H1 (cell line): ENCODE data around the gene LYPD6B. TPM values are rescaled to one million over a fixed set of nuclear protein-coding genes. Genes with fewer than 3 reads are reported as not detected.

Experiments
- CTCF ChIA-PET: fragments of 300-600 bp; sonication (Branson Sonifier 250); formaldehyde crosslinking; loops from one replicate; lab custom pipeline; 2021; ENCODE audit not compliant: partially characterized antibody; lab: Charles Lee
- POLR2A ChIA-PET: fragments of 300-600 bp; sonication (Branson Sonifier 250); formaldehyde crosslinking; loops from one replicate; lab custom pipeline; 2021; ENCODE audit warnings: inconsistent platforms; ENCODE audit not compliant: partially characterized antibody; lab: Charles Lee
- DNase-seq, 2 experiments: peaks; one replicate each; pipeline versions ENCODE4 v3.0.0 to v3.0.0-alpha.2; 2010 to 2022; ENCODE audit warnings: low spot score in 2 of 2, low read depth in 1 of 2, mixed read lengths in 1 of 2
- FAIRE-seq: peaks from 2 replicates; lab custom pipeline; 2011; peaks lifted over from hg19 to GRCh38; lab: Jason Lieb, UNC
- H2AFZ ChIP-seq: 2 replicates; pipeline ENCODE4 v1.8.1; 2012; ENCODE audit warnings: low read length, inconsistent platforms
- H2AK5ac ChIP-seq: 2 replicates; pipeline ENCODE4 v1.6.1; 2013; ENCODE audit warnings: low read depth, low read length
- H2BK120ac ChIP-seq: replicated peaks from 2 replicates; pipeline ENCODE3; 2013; ENCODE audit warnings: low read depth, low read length, inconsistent platforms
- H2BK12ac ChIP-seq: 2 replicates; pipeline ENCODE4 v1.6.1; 2013; ENCODE audit warnings: low read depth, low read length
- H2BK15ac ChIP-seq: 2 replicates; pipeline ENCODE4 v1.6.1; 2013; ENCODE audit warnings: low read length
- H2BK20ac ChIP-seq: 2 replicates; pipeline ENCODE4 v1.6.1; 2013; ENCODE audit warnings: low read length
- H2BK5ac ChIP-seq: 2 replicates; pipeline ENCODE4 v1.6.1; 2013; ENCODE audit warnings: low read depth, low read length
- H3K14ac ChIP-seq: 2 replicates; pipeline ENCODE4 v1.6.1; 2013; ENCODE audit warnings: inconsistent platforms; ENCODE audit not compliant: insufficient read length
- H3K18ac ChIP-seq: 2 replicates; pipeline ENCODE4 v1.6.1; 2013; ENCODE audit warnings: low read length; ENCODE audit errors: extremely low read depth
- H3K23ac ChIP-seq: 2 replicates; pipeline ENCODE4 v1.6.1; 2013; ENCODE audit warnings: inconsistent platforms; ENCODE audit not compliant: insufficient read length
- H3K23me2 ChIP-seq: 2 replicates; pipeline ENCODE4 v1.6.1; 2013; ENCODE audit warnings: low read depth, low read length
- H3K27ac ChIP-seq: 2 replicates; pipeline ENCODE4 v1.6.1; 2011; ENCODE audit warnings: low read depth, low read length, inconsistent platforms
- H3K27me3 ChIP-seq, 4 experiments: replicated peaks in 1 of 4; 1 replicate in 1 of 4; 2 replicates in 3 of 4; pipeline versions ENCODE4 v1.6.1 to v1.8.1; 2011 to 2013; ENCODE audit warnings: low read length in 3 of 4, mild to moderate bottlenecking in 3 of 4, inconsistent platforms in 2 of 4, mixed read lengths in 2 of 4, moderate library complexity in 1 of 4; ENCODE audit not compliant: control insufficient read depth in 3 of 4, insufficient read depth in 3 of 4; ENCODE audit errors: extremely low read depth in 1 of 4
- H3K36me3 ChIP-seq, 4 experiments: 2 replicates each; pipeline versions ENCODE4 v1.6.1 to v1.8.1; 2011 to 2013; ENCODE audit warnings: mild to moderate bottlenecking in 4 of 4, low read length in 3 of 4, moderate library complexity in 2 of 4, control low read depth in 1 of 4, inconsistent platforms in 1 of 4; ENCODE audit not compliant: insufficient read depth in 4 of 4, control insufficient read depth in 2 of 4
- H3K4ac ChIP-seq: replicated peaks from 2 replicates; pipeline ENCODE3; 2013; ENCODE audit warnings: low read length, low read depth, mixed read lengths, inconsistent platforms; ENCODE audit not compliant: insufficient read length
- H3K4me1 ChIP-seq, 4 experiments: replicated peaks in 1 of 4; 1 replicate in 1 of 4; 2 replicates in 3 of 4; pipeline versions ENCODE4 v1.6.1 to v1.8.1; 2011 to 2013; ENCODE audit warnings: low read length in 3 of 4, inconsistent platforms in 2 of 4, mixed read lengths in 1 of 4; ENCODE audit not compliant: insufficient read depth in 4 of 4, control insufficient read depth in 3 of 4
- H3K4me2 ChIP-seq, 2 experiments: 2 replicates each; pipeline versions ENCODE4 v1.6.1 to v1.8.1; 2011 to 2013; ENCODE audit warnings: low read depth in 2 of 2, low read length in 2 of 2, control low read depth in 1 of 2, inconsistent platforms in 1 of 2, mild to moderate bottlenecking in 1 of 2; ENCODE audit not compliant: insufficient read depth in 1 of 2
- H3K4me3 ChIP-seq, 4 experiments: fragments of 200-600, 300-600 bp in 1 of 4; sonication (generic), shearing (Covaris generic), sonication (Bioruptor Twin) in 1 of 4; 2 replicates each; pipeline versions ENCODE4 v1.5.1 to v1.8.1; 2011 to 2016; ENCODE audit warnings: low read length in 4 of 4, low read depth in 3 of 4, control low read depth in 2 of 4, inconsistent platforms in 2 of 4, mild to moderate bottlenecking in 2 of 4, mixed read lengths in 1 of 4, moderate library complexity in 1 of 4; ENCODE audit not compliant: insufficient read depth in 2 of 4; ENCODE audit errors: extremely low read depth in 1 of 4
- H3K56ac ChIP-seq: replicated peaks from 2 replicates; pipeline ENCODE3; 2013; ENCODE audit warnings: low read depth, mild to moderate bottlenecking, mixed read lengths, low read length, inconsistent platforms; ENCODE audit not compliant: insufficient read length
- H3K79me1 ChIP-seq: 2 replicates; pipeline ENCODE4 v1.6.1; 2013; ENCODE audit warnings: low read depth, low read length, control low read depth
- H3K79me2 ChIP-seq, 2 experiments: 2 replicates each; pipeline versions ENCODE4 v1.6.1 to v1.8.1; 2012 to 2013; ENCODE audit warnings: low read length in 2 of 2, mild to moderate bottlenecking in 2 of 2, inconsistent platforms in 1 of 2; ENCODE audit not compliant: insufficient read depth in 2 of 2, control insufficient read depth in 1 of 2
- H3K9ac ChIP-seq, 4 experiments: replicated peaks in 1 of 4; 1 replicate in 1 of 4; 2 replicates in 3 of 4; pipeline versions ENCODE4 v1.6.1 to v1.8.1; 2011 to 2013; ENCODE audit warnings: low read depth in 3 of 4, low read length in 3 of 4, control low read depth in 2 of 4, mild to moderate bottlenecking in 2 of 4, moderate library complexity in 2 of 4, inconsistent platforms in 1 of 4; ENCODE audit errors: extremely low read depth in 1 of 4
- H3K9me3 ChIP-seq, 2 experiments: 2 replicates each; pipeline versions ENCODE4 v1.6.1 to v1.8.1; 2012 to 2013; ENCODE audit warnings: mild to moderate bottlenecking in 2 of 2, moderate library complexity in 2 of 2, control low read depth in 1 of 2, inconsistent platforms in 1 of 2, low read depth in 1 of 2, low read length in 1 of 2, mixed read lengths in 1 of 2; ENCODE audit not compliant: insufficient read depth in 2 of 2
- H4K20me1 ChIP-seq, 2 experiments: replicated peaks in 1 of 2; 2 replicates each; pipeline versions ENCODE3 to v1.8.1; 2011 to 2013; ENCODE audit warnings: inconsistent platforms in 2 of 2, low read length in 2 of 2, mild to moderate bottlenecking in 1 of 2; ENCODE audit not compliant: insufficient read depth in 2 of 2, control insufficient read depth in 1 of 2
- H4K5ac ChIP-seq: 2 replicates; pipeline ENCODE4 v1.6.1; 2013; ENCODE audit warnings: low read length, low read depth, mixed read lengths, inconsistent platforms; ENCODE audit not compliant: insufficient read length
- H4K8ac ChIP-seq: 2 replicates; pipeline ENCODE4 v1.8.0; 2013; ENCODE audit warnings: mild to moderate bottlenecking, moderate library complexity, low read length, inconsistent platforms; ENCODE audit not compliant: insufficient read depth; ENCODE audit errors: extremely low read depth
- H4K91ac ChIP-seq: replicated peaks from 2 replicates; pipeline ENCODE3; 2013; ENCODE audit warnings: low read length, mixed read lengths, inconsistent platforms; ENCODE audit not compliant: insufficient read length
- ASH2L ChIP-seq: fragments of 200-600, 300-600 bp; sonication (generic); IDR thresholded peaks from one replicate; pipeline ENCODE4 v1.7.1; 2017; ENCODE audit warnings: low read length
- ATF2 ChIP-seq: IDR thresholded peaks from 2 replicates; pipeline ENCODE4 v1.6.1; 2012; ENCODE audit warnings: low read length, inconsistent platforms
- ATF3 ChIP-seq: IDR thresholded peaks from 2 replicates; pipeline ENCODE4 v1.6.1; 2011; ENCODE audit warnings: low read depth, mild to moderate bottlenecking, low read length; ENCODE audit not compliant: insufficient read depth
- BACH1 ChIP-seq: IDR thresholded peaks from 2 replicates; pipeline ENCODE4 v1.6.1; 2012; ENCODE audit warnings: low read length, improper control_type of control experiment
- HDAC6 ChIP-seq: IDR thresholded peaks from one replicate; pipeline ENCODE4 v1.7.1; 2012; ENCODE audit warnings: low read depth, mild to moderate bottlenecking, inconsistent platforms, low read length, moderate library complexity
- NANOG ChIP-seq: IDR thresholded peaks from 2 replicates; pipeline ENCODE4 v1.6.1; 2011; ENCODE audit warnings: low read length, low read depth, mild to moderate bottlenecking, inconsistent platforms; ENCODE audit not compliant: insufficient read depth, poor library complexity, severe bottlenecking
- POU5F1 ChIP-seq: IDR thresholded peaks from 2 replicates; pipeline ENCODE4 v1.6.1; 2011; ENCODE audit warnings: low read depth, mild to moderate bottlenecking, low read length, moderate library complexity
- RFX5 ChIP-seq: IDR thresholded peaks from 2 replicates; pipeline ENCODE4 v1.6.1; 2011; ENCODE audit warnings: low read depth, low read length, improper control_type of control experiment, borderline replicate concordance
- SIRT6 ChIP-seq: IDR thresholded peaks from one replicate; pipeline ENCODE4 v1.7.1; 2012; ENCODE audit warnings: low read length, inconsistent platforms
- YY1 ChIP-seq: IDR thresholded peaks from 2 replicates; pipeline ENCODE4 v1.6.1; 2011; ENCODE audit warnings: low read depth, mild to moderate bottlenecking, low read length
- WGBS, 2 experiments: shearing (Covaris generic) in 1 of 2; methylation state at CpG; one replicate each; pipeline versions ENCODE4 v1.1.6 to v1.1.7; 2013 to 2015; ENCODE audit warnings: low lambda C conversion rate in 2 of 2, mixed read lengths in 2 of 2, inconsistent platforms in 1 of 2, low coverage in 1 of 2, missing lambda C conversion rate in 1 of 2; ENCODE audit not compliant: insufficient replicate concordance in 2 of 2, insufficient coverage in 1 of 2, insufficient read length in 1 of 2; ENCODE audit errors: extremely low coverage in 1 of 2, missing lambda C conversion rate in 1 of 2; 5-methylcytosine and 5-hydroxymethylcytosine counted together
- polyA plus RNA-seq, 7 experiments: library from polyadenylated mRNA; depleted of rRNA in 3 of 7; stranded (reverse) in 5 of 7; unstranded in 2 of 7; fragments of >200 nt in 5 of 7; fragments of 200-250 nt in 2 of 7; gene quantifications; 1 replicate in 5 of 7; 2 replicates in 1 of 7; 4 replicates in 1 of 7; pipeline versions ENCODE4 v1.2.1 to v1.2.3, GENCODE V29; 2011 to 2013; ENCODE audit warnings: missing spikeins in 2 of 7, mixed read lengths in 2 of 7
- total RNA-seq: library from RNA; stranded (reverse); fragmentation: NEBNext Ultra II Directional; extraction: Animal tissue kit (Norgen Biotek cat#: 25700); gene quantifications from 2 replicates; pipeline ENCODE4 v1.2.1, GENCODE V29; 2021

The LYPD6B gene
- total and polyA plus RNA-seq, 2 of the 8 experiments (the other 6 are each of a cell fraction or from before 2014, with no cell fraction given) = 2.2 to 3.5 TPM

- no peak overlapping the region for H2BK120ac ChIP-seq
- no peak overlapping the region for H2AK5ac ChIP-seq
- DNase-seq (no peak), FAIRE-seq (no peak)
- H4K20me1 ChIP-seq = peaks cover 2 to 4% of the 10 kb centered on the region in 2 experiments
- H4K5ac ChIP-seq = no peak overlapping the region
- H4K91ac ChIP-seq = no peak overlapping the region
- 91% methylated on average over 4 of the region's 4 CpGs; no CpG with 5 or more reads in 1 of the 2 experiments for WGBS, 2 experiments
- H3K23ac ChIP-seq = no peak overlapping the region
- H3K4ac ChIP-seq = no peak overlapping the region
- H3K36me3 ChIP-seq = no peaks in the 10 kb centered on the region
- no peak overlapping the region for H3K14ac ChIP-seq
- peaks cover 2 to 5% (median 3%) of the 10 kb centered on the region in 4 experiments; a peak in 5 of 7 replicates for H3K4me1 ChIP-seq
- no peak overlapping the region for H2AFZ ChIP-seq
- no peak overlapping the region for H3K4me2 ChIP-seq
- H3K27ac ChIP-seq = no peak overlapping the region
- ChIA-PET CTCF (interaction anchor here (0.7 to 22.0 kb wide), 11 partner anchors 12 to 459 kb away, joined by 3 to 277 read pairs (median 5); no protein-coding TSS in a partner anchor), POLR2A (no interaction called here)
- no peak overlapping the region for H2BK5ac ChIP-seq
- H3K56ac ChIP-seq = no peak overlapping the region
- H3K9me3 ChIP-seq = no peaks in the 10 kb centered on the region
- no peak overlapping the region for H3K9ac ChIP-seq
- no peak overlapping the region for H3K4me3 ChIP-seq
- no peak overlapping the region for H2BK20ac ChIP-seq
- H2BK12ac ChIP-seq = no peak overlapping the region
- H3K18ac ChIP-seq = no peak overlapping the region
- H4K8ac ChIP-seq = no peak overlapping the region
- H3K23me2 ChIP-seq = peaks cover 8% of the 10 kb centered on the region; the same call in 1 of the 2 replicates
- H3K27me3 ChIP-seq = peaks cover 0 to 25% (median 16%) of the 10 kb centered on the region in 4 experiments; a peak in 6 of 7 replicates
- H3K79me2 ChIP-seq = no peaks in the 10 kb centered on the region
- H2BK15ac ChIP-seq = 0 out of 2 replicates have a peak overlapping the region, but pooled peaks have one; percentile 8
- no peaks in the 10 kb centered on the region for H3K79me1 ChIP-seq
- no peak for TF ChIP-seq BACH1
- TF ChIP-seq HDAC6 = no peak
- TF ChIP-seq ATF2 = no peak
- TF ChIP-seq RFX5 = no peak
- no peak for TF ChIP-seq ATF3
- TF ChIP-seq YY1 = no peak
- TF ChIP-seq NANOG = no peak
- no peak for TF ChIP-seq ASH2L
- no peak for TF ChIP-seq POU5F1
- no peak for TF ChIP-seq SIRT6
Measured at GRCh38 chr2:149036507-149037293, 1.8 kb upstream of the LYPD6B start.
